Measurements from ENCODE around the gene NUMA1.

- no peak for TF ChIP-seq ZFX (IDR thresholded peaks at IDR 0.05)
- no peak for TF ChIP-seq CTCF (conservative IDR thresholded peaks at IDR 0.05)
These were observed 12.7 kb downstream of the NUMA1 start for GRCh38 chr11:72067676-72068075.
